ENCODE measurements around the gene ANKRD17. TPM values are rescaled to one million over a fixed set of nuclear protein-coding genes. Genes with fewer than 3 reads are reported as not detected.
A peak's percentile ranks its signal among the peaks of the same experiment; 100 is the strongest.

ANKRD17 gene
- total RNA-seq, 1 donor from 2014 or later = 59.8 TPM

- no peak for DNase-seq (ENCODE audit: low spot score)
- intact Hi-C loops (cut with DNase I) = no loop called here
These were observed 177.8 kb downstream of the ANKRD17 start for GRCh38 chr4:73080789-73081188.

- DNase-seq (ENCODE audit: low spot score) = no peak
- intact Hi-C loops (cut with DNase I) = no loop called here
These were observed 182.8 kb downstream of the ANKRD17 start for GRCh38 chr4:73075832-73076231.

GRCh38 chr4:73070074-73070390 lies 188.6 kb downstream of the ANKRD17 start:
- DNase-seq (ENCODE audit: low spot score) = no peak
- intact Hi-C loops (cut with DNase I) = no loop called here

- intact Hi-C loops (cut with DNase I) = loop anchor here (1.0 kb wide), 1 partner anchor 190 kb away; no protein-coding TSS in a partner anchor
- peak; percentile 99 for DNase-seq (ENCODE audit: low spot score)
These were observed 189.1 kb downstream of the ANKRD17 start, which contains the start of gene COX18 for GRCh38 chr4:73069338-73070073. TSS of gene COX18 (minus strand) at chr4:73069716. CDS start at chr4:73069649, 67 bp downstream.

- intact Hi-C loops (cut with DNase I) = loop anchor here (1.0 kb wide), 1 partner anchor 191 kb away; no protein-coding TSS in a partner anchor
- DNase-seq (ENCODE audit: low spot score) = no peak
These were observed 189.9 kb downstream of the ANKRD17 start for GRCh38 chr4:73068491-73069337.

GRCh38 chr4:73067971-73068394 lies 190.6 kb downstream of the ANKRD17 start:
- no peak for DNase-seq (ENCODE audit: low spot score)
- intact Hi-C loops (cut with DNase I) = no loop called here

GRCh38 chr4:73066928-73067327 lies 191.7 kb downstream of the ANKRD17 start:
- intact Hi-C loops (cut with DNase I) = no loop called here
- DNase-seq (ENCODE audit: low spot score) = no peak

- intact Hi-C loops (cut with DNase I) = no loop called here
These were observed 192.2 kb downstream of the ANKRD17 start for GRCh38 chr4:73066445-73066844.

GRCh38 chr4:73064536-73064935 lies 194.1 kb downstream of the ANKRD17 start:
- no peak for DNase-seq (ENCODE audit: low spot score)
- intact Hi-C loops (cut with DNase I) = no loop called here

More at GRCh38 chr4:73066445-73066844, 192.2 kb downstream of the ANKRD17 start:
- no peak for DNase-seq (ENCODE audit: low spot score)

- DNase-seq (ENCODE audit: low spot score) = no peak
- intact Hi-C loops (cut with DNase I) = no loop called here
These were observed 203.2 kb downstream of the ANKRD17 start for GRCh38 chr4:73055241-73055897.

- no peak for DNase-seq (ENCODE audit: low spot score)
- intact Hi-C loops (cut with DNase I) = no loop called here
These were observed 204.6 kb downstream of the ANKRD17 start for GRCh38 chr4:73053974-73054480.

GRCh38 chr4:73053076-73053475 lies 205.5 kb downstream of the ANKRD17 start:
- DNase-seq (ENCODE audit: low spot score) = no peak
- intact Hi-C loops (cut with DNase I) = no loop called here

GRCh38 chr4:73051625-73052024 lies 207.0 kb downstream of the ANKRD17 start:
- intact Hi-C loops (cut with DNase I) = no loop called here
- DNase-seq (ENCODE audit: low spot score) = no peak

- intact Hi-C loops (cut with DNase I) = no loop called here
- no peak for DNase-seq (ENCODE audit: low spot score)
These were observed 212.7 kb downstream of the ANKRD17 start for GRCh38 chr4:73045879-73046278.

GRCh38 chr4:73037057-73037456 lies 221.5 kb downstream of the ANKRD17 start:
- intact Hi-C loops (cut with DNase I) = no loop called here
- DNase-seq (ENCODE audit: low spot score) = no peak

- intact Hi-C loops (cut with DNase I) = no loop called here
- no peak for DNase-seq (ENCODE audit: low spot score)
These were observed 222.5 kb downstream of the ANKRD17 start for GRCh38 chr4:73036123-73036522.

- DNase-seq (ENCODE audit: low spot score) = no peak
- intact Hi-C loops (cut with DNase I) = no loop called here
These were observed 223.7 kb downstream of the ANKRD17 start for GRCh38 chr4:73034896-73035295.

- intact Hi-C loops (cut with DNase I) = loop anchor here (10.0 kb wide), 1 partner anchor 734 kb away; no protein-coding TSS in a partner anchor
- no peak for DNase-seq (ENCODE audit: low spot score)
These were observed 230.0 kb downstream of the ANKRD17 start for GRCh38 chr4:73028621-73029020.

Measured in cardiac septum (tissue), 1 donor.